IMR-90 (cell line): ENCODE measurements around the gene SBF2. TPM values are rescaled to one million over a fixed set of nuclear protein-coding genes. Genes with fewer than 3 reads are reported as not detected.

Source experiments
- ATAC-seq: fragments of 200-7000 bp; cut with Tn5 transposase; 2 replicates; pipeline ENCODE4 v1.9.1; 2020; ENCODE audit warnings: low read depth, mild to moderate bottlenecking, moderate library complexity
- BruUV-seq: library from RNA; stranded (reverse); fragments of 400-500 nt; replicated peaks from 2 replicates; lab custom pipeline; 2021; lab: Mats Ljungman, UMichigan
- CTCF ChIA-PET: fragments of 300-600 bp; formaldehyde crosslinking; extraction: SDS; loops from one replicate; lab custom pipeline; 2021; ENCODE audit warnings: antibody characterized with exemption; lab: Yijun Ruan, JAX
- POLR2A ChIA-PET: fragments of 300-600 bp; sonication (Branson Sonifier 250); formaldehyde crosslinking; loops from one replicate; lab custom pipeline; 2022; ENCODE audit warnings: antibody characterized with exemption; ENCODE audit not compliant: unreplicated experiment; lab: Charles Lee
- DNase-seq: peaks from one replicate; pipeline ENCODE4 v3.0.0; 2013
- H2AFZ ChIP-seq: replicated peaks from 2 replicates; pipeline ENCODE3; 2013; ENCODE audit warnings: low read length, mild to moderate bottlenecking; ENCODE audit not compliant: poor library complexity
- H2AK5ac ChIP-seq: 2 replicates; pipeline ENCODE4 v1.6.1; 2013; ENCODE audit warnings: low read depth, low read length, inconsistent platforms
- H2AK9ac ChIP-seq: replicated peaks from 2 replicates; pipeline ENCODE3; 2013; ENCODE audit warnings: mild to moderate bottlenecking, low read depth, low read length, moderate library complexity; ENCODE audit not compliant: poor library complexity
- H2BK120ac ChIP-seq: 2 replicates; pipeline ENCODE4 v1.6.1; 2013; ENCODE audit warnings: low read depth, low read length, inconsistent platforms
- H2BK15ac ChIP-seq: 3 replicates; pipeline ENCODE4 v1.6.1; 2013; ENCODE audit warnings: low read depth, low read length, inconsistent platforms
- H2BK20ac ChIP-seq: 2 replicates; pipeline ENCODE4 v1.6.1; 2013; ENCODE audit warnings: low read depth, mild to moderate bottlenecking, inconsistent platforms, low read length, moderate library complexity
- H2BK5ac ChIP-seq: 2 replicates; pipeline ENCODE4 v1.6.1; 2013; ENCODE audit warnings: mild to moderate bottlenecking, low read depth, low read length, inconsistent platforms; ENCODE audit not compliant: poor library complexity, severe bottlenecking
- H3K14ac ChIP-seq: replicated peaks from 2 replicates; pipeline ENCODE4 v1.6.1; 2013; ENCODE audit warnings: low read depth, low read length, inconsistent platforms
- H3K18ac ChIP-seq: 2 replicates; pipeline ENCODE4 v1.6.1; 2013; ENCODE audit warnings: low read depth, low read length, control low read depth
- H3K23ac ChIP-seq: 2 replicates; pipeline ENCODE4 v1.6.1; 2013; ENCODE audit warnings: low read depth, low read length, inconsistent platforms
- H3K27ac ChIP-seq: 2 replicates; pipeline ENCODE4 v1.5.1; 2013; ENCODE audit warnings: mild to moderate bottlenecking, control low read depth, low read length; ENCODE audit not compliant: insufficient read depth
- H3K27me3 ChIP-seq: 2 replicates; pipeline ENCODE4 v1.6.1; 2013; ENCODE audit warnings: low read length; ENCODE audit not compliant: control insufficient read depth, insufficient read depth
- H3K36me3 ChIP-seq: 2 replicates; pipeline ENCODE4 v1.6.1; 2013; ENCODE audit warnings: low read length, mixed read lengths; ENCODE audit not compliant: control insufficient read depth, insufficient read depth
- H3K4ac ChIP-seq: 2 replicates; pipeline ENCODE4 v1.6.1; 2013; ENCODE audit warnings: low read depth, low read length, inconsistent platforms
- H3K4me1 ChIP-seq: 2 replicates; pipeline ENCODE4 v1.6.1; 2013; ENCODE audit warnings: low read length, mixed read lengths; ENCODE audit not compliant: control insufficient read depth, insufficient read depth
- H3K4me2 ChIP-seq: 2 replicates; pipeline ENCODE4 v1.6.1; 2013; ENCODE audit warnings: low read depth, mild to moderate bottlenecking, control low read depth, low read length, moderate library complexity
- H3K4me3 ChIP-seq: 2 replicates; pipeline ENCODE4 v1.5.1; 2013; ENCODE audit warnings: low read depth, mild to moderate bottlenecking, control low read depth, low read length, moderate library complexity; ENCODE audit not compliant: insufficient read depth
- H3K56ac ChIP-seq: 2 replicates; pipeline ENCODE4 v1.6.1; 2013; ENCODE audit warnings: low read length, inconsistent platforms; ENCODE audit not compliant: insufficient read depth; ENCODE audit errors: extremely low read depth
- H3K79me1 ChIP-seq, 2 experiments: 2 replicates each; pipeline ENCODE4 v1.6.1; 2013; ENCODE audit warnings: low read length in 2 of 2, inconsistent platforms in 1 of 2, low read depth in 1 of 2
- H3K9ac ChIP-seq: 2 replicates; pipeline ENCODE4 v1.6.1; 2013; ENCODE audit warnings: low read depth, low read length, control low read depth
- H3K9me1 ChIP-seq: 2 replicates; pipeline ENCODE4 v1.6.1; 2013; ENCODE audit warnings: low read length, inconsistent platforms; ENCODE audit not compliant: insufficient read depth
- H3K9me3 ChIP-seq: 2 replicates; pipeline ENCODE4 v1.6.1; 2013; ENCODE audit warnings: low read length; ENCODE audit not compliant: control insufficient read depth, insufficient read depth
- H4K20me1 ChIP-seq: 2 replicates; pipeline ENCODE4 v1.6.1; 2013; ENCODE audit warnings: low read length, inconsistent platforms; ENCODE audit not compliant: insufficient read depth
- H4K5ac ChIP-seq: 2 replicates; pipeline ENCODE4 v1.6.1; 2013; ENCODE audit warnings: mild to moderate bottlenecking, low read depth, low read length, control low read depth
- H4K8ac ChIP-seq, 2 experiments: 2 replicates each; pipeline ENCODE4 v1.6.1; 2013; ENCODE audit warnings: low read depth in 2 of 2, low read length in 2 of 2, control low read depth in 1 of 2, inconsistent platforms in 1 of 2
- H4K91ac ChIP-seq: 2 replicates; pipeline ENCODE4 v1.6.1; 2013; ENCODE audit warnings: low read depth, low read length, inconsistent platforms; ENCODE audit not compliant: insufficient read depth
- BHLHE40 ChIP-seq: fragments of 150-350 bp; IDR thresholded peaks from 2 replicates; pipeline ENCODE4 v1.6.1; 2016; ENCODE audit warnings: mild to moderate bottlenecking, low read depth, low read length
- CEBPB ChIP-seq: IDR thresholded peaks from 2 replicates; pipeline ENCODE4 v1.6.1; 2012; ENCODE audit warnings: low read depth, low read length, improper control_type of control experiment
- FOS ChIP-seq: fragments of 150-350 bp; IDR thresholded peaks from 2 replicates; pipeline ENCODE4 v1.6.1; 2016; ENCODE audit warnings: low read depth, low read length
- MAFK ChIP-seq: IDR thresholded peaks from 2 replicates; pipeline ENCODE4 v1.6.1; 2012; ENCODE audit warnings: low read depth, low read length, improper control_type of control experiment
- MXI1 ChIP-seq: IDR thresholded peaks from 2 replicates; pipeline ENCODE4 v1.6.1; 2012; ENCODE audit warnings: low read depth, mild to moderate bottlenecking, low read length, moderate library complexity, borderline replicate concordance
- RFX5 ChIP-seq: IDR thresholded peaks from 2 replicates; pipeline ENCODE4 v1.8.0; 2012; ENCODE audit warnings: low read depth, mild to moderate bottlenecking, low read length, moderate library complexity
- SMC3 ChIP-seq: fragments of 150-350 bp; IDR thresholded peaks from 2 replicates; pipeline ENCODE4 v1.6.1; 2016; ENCODE audit warnings: low read depth, mild to moderate bottlenecking, antibody characterized with exemption, low read length, moderate library complexity
- WGBS, 2 experiments: methylation state at CpG; one replicate each; pipeline versions ENCODE4 v1.1.5 to v1.1.7; 2013; ENCODE audit warnings: missing lambda C conversion rate in 2 of 2; ENCODE audit not compliant: insufficient read length in 1 of 2; ENCODE audit errors: extremely low coverage in 2 of 2; 5-methylcytosine and 5-hydroxymethylcytosine counted together
- dilution Hi-C: fragments of 300-500 bp; cut with HindIII; formaldehyde crosslinking; loops from one replicate; pipeline ENCODE4 v1.14.3; 2018; ENCODE audit warnings: low sequenced_read_pairs; ENCODE audit not compliant: unreplicated experiment
- in situ Hi-C: fragments of 300-500 bp; cut with MboI; formaldehyde crosslinking; loops from 3 replicates; pipeline ENCODE4 v1.14.3; 2019; ENCODE audit warnings: low sequenced_read_pairs, inconsistent platforms, mixed read lengths
- intact Hi-C: fragments of 100-400 bp; cut with micrococcal nuclease; formaldehyde crosslinking; loops from 2 replicates; pipeline ENCODE4 v1.10.0; 2022
- polyA plus RNA-seq, 3 experiments: library from polyadenylated mRNA; depleted of rRNA; stranded (reverse); fragments of >200 nt; gene quantifications; 2 replicates each; pipeline ENCODE4 v1.2.3, GENCODE V29; 2012; ENCODE audit warnings: low replicate concordance in 1 of 3
- total RNA-seq: library from RNA; depleted of rRNA; stranded (reverse); fragments of >200 nt; gene quantifications from 2 replicates; pipeline ENCODE4 v1.2.3, GENCODE V29; 2012
- TF ChIP-seq, protein P1 (sequence below): fragments of 150-350 bp; IDR thresholded peaks from 2 replicates; pipeline ENCODE4 v1.6.1; 2017; ENCODE audit warnings: mild to moderate bottlenecking, antibody characterized with exemption, low read length, low read depth

SBF2 gene
- total and polyA plus RNA-seq, 2 of the 4 experiments (the other 2 are of a cell fraction) = 23.8 to 51.8 TPM

DNA sequence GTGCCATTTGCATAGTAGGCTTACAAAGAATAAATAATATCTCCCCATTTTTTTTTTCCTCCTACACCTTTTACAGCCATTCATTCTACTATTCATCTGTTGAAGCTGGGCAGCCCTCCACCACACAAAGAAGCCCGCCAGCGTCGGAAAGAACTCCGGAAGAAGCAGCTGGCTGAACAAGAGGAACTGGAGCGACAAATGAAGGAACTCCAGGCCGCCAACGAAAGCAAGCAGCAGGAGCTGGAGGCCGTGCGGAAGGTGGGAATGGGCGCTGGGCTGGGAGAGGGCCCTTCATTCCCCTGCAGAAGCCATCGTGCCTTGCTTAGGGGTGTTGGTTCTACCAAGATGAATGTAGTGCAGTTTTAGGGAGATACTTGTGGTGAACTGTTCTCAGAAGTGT is 561.6 kb downstream of the SBF2 start:
- intact Hi-C loops = no loop called here
- ChIA-PET CTCF (interaction anchor here (1.3 kb wide), 1 partner anchor 18 kb away, joined by 3 read pairs; no protein-coding TSS in a partner anchor), POLR2A (no interaction called here)
- ATAC-seq (no peak), DNase-seq (no peak)
- Histone ChIP-seq H4K8ac (no peak overlapping the region), H4K5ac (no peak overlapping the region), H3K4me1 (peaks cover 2% of the 10 kb centered on the region; the same call in 1 of the 2 replicates), H3K56ac (no peak overlapping the region), H3K4me2 (no peak overlapping the region), H3K9me3 (peaks cover 2% of the 10 kb centered on the region; the same call in 1 of the 2 replicates), H2BK20ac (no peak overlapping the region), H3K23ac (no peak overlapping the region), H2BK5ac (no peak overlapping the region), H3K27ac (no peak overlapping the region), H3K4me3 (no peak overlapping the region), H2AFZ (no peak overlapping the region), H3K14ac (no peak overlapping the region), H4K20me1 (no peaks in the 10 kb centered on the region; the same call in 1 of the 2 replicates), H3K9me1 (peaks cover 9% of the 10 kb centered on the region), H3K18ac (no peak overlapping the region), H2AK5ac (no peak overlapping the region), H3K9ac (no peak overlapping the region), H3K27me3 (no peaks in the 10 kb centered on the region), H2AK9ac (no peak overlapping the region), H3K36me3 (peaks cover 29% of the 10 kb centered on the region), H3K79me1 (peaks cover 25 to 58% of the 10 kb centered on the region in 2 experiments), H2BK15ac (no peak overlapping the region), H3K4ac (no peak overlapping the region), H4K91ac (no peak overlapping the region), H2BK120ac (no peak overlapping the region)
- in situ Hi-C loops = no loop called here
- BruUV-seq = no TSS peak
- WGBS, 2 experiments = 93% methylated on average over 3 of the region's 11 CpGs; no CpG with 5 or more reads in 1 of the 2 experiments
- dilution Hi-C loops = no loop called here
- TF ChIP-seq, protein P1, sequence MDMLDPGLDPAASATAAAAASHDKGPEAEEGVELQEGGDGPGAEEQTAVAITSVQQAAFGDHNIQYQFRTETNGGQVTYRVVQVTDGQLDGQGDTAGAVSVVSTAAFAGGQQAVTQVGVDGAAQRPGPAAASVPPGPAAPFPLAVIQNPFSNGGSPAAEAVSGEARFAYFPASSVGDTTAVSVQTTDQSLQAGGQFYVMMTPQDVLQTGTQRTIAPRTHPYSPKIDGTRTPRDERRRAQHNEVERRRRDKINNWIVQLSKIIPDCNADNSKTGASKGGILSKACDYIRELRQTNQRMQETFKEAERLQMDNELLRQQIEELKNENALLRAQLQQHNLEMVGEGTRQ = no peak
- no peak for TF ChIP-seq CEBPB
- no peak for TF ChIP-seq MAFK
- TF ChIP-seq SMC3 = no peak
- TF ChIP-seq MXI1 = no peak
- no peak for TF ChIP-seq RFX5
- TF ChIP-seq BHLHE40 = no peak
- TF ChIP-seq FOS = no peak
